ENCODE results near the gene ZNF284.
A peak's percentile ranks its signal among the peaks of the same experiment; 100 is the strongest.
"Not testable (repeated sequence)": the region's sequence is repeated elsewhere in the genome, so short reads cannot be mapped to it uniquely, and the experiment has no call there.

The ZNF284 gene

GRCh38 chr19:44112802-44113137, 40.8 kb downstream of the ZNF284 start:
- DNase-seq: no peak

GRCh38 chr19:44113138-44113783, 41.3 kb downstream of the ZNF284 start, which contains the start of gene ZNF225:
ZNF225 (plus strand) TSS chr19:44113399; CDS start chr19:44115828, 2,429 bp downstream.
- peak; percentile 99 for DNase-seq

GRCh38 chr19:44113784-44114390, 41.9 kb downstream of the ZNF284 start:
- no peak for DNase-seq

- DNase-seq: not testable (repeated sequence)
These were observed 49.2 kb downstream of the ZNF284 start for GRCh38 chr19:44121162-44121561.

- DNase-seq: no peak
These were observed 60.0 kb downstream of the ZNF284 start for GRCh38 chr19:44131955-44132354.
